SK-N-SH (cell line): Measurements from ENCODE around the gene TRAT1.

ENCODE experiments used
- CTCF ChIP-seq: fragments of 200-600 bp; sonication (generic); IDR thresholded peaks from 2 replicates; pipeline ENCODE4 v1.6.1; 2017; ENCODE audit warnings: antibody characterized with exemption, mild to moderate bottlenecking, moderate library complexity
- JUND ChIP-seq: IDR thresholded peaks from 2 replicates; pipeline ENCODE4 v1.4.0; 2012
- PBX3 ChIP-seq: IDR thresholded peaks from 2 replicates; pipeline ENCODE4; 2012
- RAD21 ChIP-seq: IDR thresholded peaks from 2 replicates; pipeline ENCODE4 v1.6.1; 2012; ENCODE audit warnings: mild to moderate bottlenecking, low read length

- TF ChIP-seq CTCF (no peak), JUND (no peak), RAD21 (no peak), PBX3 (no peak)
Observed at GRCh38 chr3:108897883-108898282, 75.3 kb downstream of the TRAT1 start.
